ENCODE data around the gene MTPN. TPM values are rescaled to one million over a fixed set of nuclear protein-coding genes. Genes with fewer than 3 reads are reported as not detected.

MTPN gene
- total RNA-seq, 4 donors from 2014 or later, result 48.5 to 94.2 (median 58.7) TPM

DNA sequence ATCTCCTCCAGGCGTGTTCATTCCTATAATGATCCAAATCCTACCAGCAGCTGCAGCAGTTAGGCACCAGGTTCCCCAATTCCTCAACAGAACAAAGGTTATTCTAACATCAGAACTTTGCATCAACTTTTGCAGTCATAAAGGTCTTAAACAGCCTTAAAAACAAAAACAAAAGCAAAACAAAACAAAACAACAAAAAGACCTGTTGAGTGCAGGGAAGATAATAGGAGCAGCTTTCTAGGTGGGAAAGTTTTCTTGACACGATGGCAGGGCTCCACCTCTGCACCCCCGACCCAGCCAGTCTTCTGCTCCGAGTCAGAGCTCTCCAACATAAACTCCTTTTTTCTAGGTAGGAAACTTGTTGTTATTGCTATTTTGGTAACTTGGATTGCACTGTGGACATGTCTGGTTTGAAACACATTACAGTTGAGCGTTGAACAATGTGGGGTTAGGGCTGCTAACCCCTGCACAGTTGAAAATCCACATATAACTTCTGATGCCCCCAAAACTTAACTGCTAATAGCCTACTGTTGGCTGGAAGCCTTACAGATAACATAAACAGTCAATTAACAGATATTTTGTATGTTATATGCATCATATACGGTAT, 77.6 kb downstream of the MTPN start:
- Histone ChIP-seq H3K27ac (no peak overlapping the region), H3K4me1 (no peaks in the 10 kb centered on the region), H3K4me3 (no peak overlapping the region), H3K36me3 (no peaks in the 10 kb centered on the region), H3K9me3 (no peaks in the 10 kb centered on the region), H3K27me3 (no peaks in the 10 kb centered on the region)
- TF ChIP-seq POLR2A (IDR thresholded peaks at IDR 0.05), result no peak
- TF ChIP-seq, protein P1, sequence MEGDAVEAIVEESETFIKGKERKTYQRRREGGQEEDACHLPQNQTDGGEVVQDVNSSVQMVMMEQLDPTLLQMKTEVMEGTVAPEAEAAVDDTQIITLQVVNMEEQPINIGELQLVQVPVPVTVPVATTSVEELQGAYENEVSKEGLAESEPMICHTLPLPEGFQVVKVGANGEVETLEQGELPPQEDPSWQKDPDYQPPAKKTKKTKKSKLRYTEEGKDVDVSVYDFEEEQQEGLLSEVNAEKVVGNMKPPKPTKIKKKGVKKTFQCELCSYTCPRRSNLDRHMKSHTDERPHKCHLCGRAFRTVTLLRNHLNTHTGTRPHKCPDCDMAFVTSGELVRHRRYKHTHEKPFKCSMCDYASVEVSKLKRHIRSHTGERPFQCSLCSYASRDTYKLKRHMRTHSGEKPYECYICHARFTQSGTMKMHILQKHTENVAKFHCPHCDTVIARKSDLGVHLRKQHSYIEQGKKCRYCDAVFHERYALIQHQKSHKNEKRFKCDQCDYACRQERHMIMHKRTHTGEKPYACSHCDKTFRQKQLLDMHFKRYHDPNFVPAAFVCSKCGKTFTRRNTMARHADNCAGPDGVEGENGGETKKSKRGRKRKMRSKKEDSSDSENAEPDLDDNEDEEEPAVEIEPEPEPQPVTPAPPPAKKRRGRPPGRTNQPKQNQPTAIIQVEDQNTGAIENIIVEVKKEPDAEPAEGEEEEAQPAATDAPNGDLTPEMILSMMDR (IDR thresholded peaks at IDR 0.05 in 4 of 5, conservative IDR thresholded peaks at IDR 0.05 in 1 of 5), result no peak
- DNase-seq, result no peak
- intact Hi-C loops (cut with DNase I; ENCODE audit: low total_unique reads) (no loop called here), in situ Hi-C loops (cut with MboI; ENCODE audit: low sequenced_read_pairs in 4 of 4) (no loop called here)
- no peak for ATAC-seq

- Histone ChIP-seq H3K27me3 (no peaks in the 10 kb centered on the region), H3K9me3 (no peaks in the 10 kb centered on the region), H3K36me3 (no peaks in the 10 kb centered on the region), H3K27ac (no peak overlapping the region), H3K4me1 (no peaks in the 10 kb centered on the region), H3K4me3 (no peak overlapping the region)
- intact Hi-C loops (cut with DNase I; ENCODE audit: low total_unique reads) (no loop called here), in situ Hi-C loops (cut with MboI; ENCODE audit: low sequenced_read_pairs in 4 of 4) (no loop called here)
- no peak for DNase-seq
- TF ChIP-seq, protein P1 (IDR thresholded peaks at IDR 0.05 in 4 of 5, conservative IDR thresholded peaks at IDR 0.05 in 1 of 5), result no peak
- no peak for TF ChIP-seq POLR2A (IDR thresholded peaks at IDR 0.05)
- ATAC-seq, result no peak
Measured at GRCh38 chr7:135898226-135898625, 78.9 kb downstream of the MTPN start.

DNA sequence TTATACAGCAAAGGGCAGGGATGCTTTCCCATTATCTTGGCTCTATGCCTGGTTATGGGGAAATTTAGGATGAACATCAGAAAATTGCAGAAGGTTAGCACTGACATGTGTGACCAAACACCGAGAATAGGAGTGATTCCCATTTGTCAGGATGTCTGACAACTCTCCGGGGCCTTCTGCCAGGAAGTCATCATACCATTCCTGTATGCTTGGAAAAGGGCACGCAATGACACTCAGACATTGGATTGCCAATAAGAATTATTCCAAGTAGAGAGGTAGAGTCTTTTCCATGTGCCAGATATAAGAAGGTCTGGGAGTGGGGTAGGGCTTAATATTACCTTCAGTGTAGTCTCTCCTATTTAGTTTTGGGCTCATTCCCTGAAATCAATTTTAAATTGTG, 82.3 kb downstream of the MTPN start:
- no peaks in the 10 kb centered on the region for H3K27me3 ChIP-seq
- TF ChIP-seq, protein P1 (IDR thresholded peaks at IDR 0.05 in 4 of 5, conservative IDR thresholded peaks at IDR 0.05 in 1 of 5), result no peak
- no peak for TF ChIP-seq POLR2A (IDR thresholded peaks at IDR 0.05)
- H3K4me3 ChIP-seq, result no peak overlapping the region
- no peak for DNase-seq
- intact Hi-C loops (cut with DNase I; ENCODE audit: low total_unique reads) (no loop called here), in situ Hi-C loops (cut with MboI; ENCODE audit: low sequenced_read_pairs in 4 of 4) (no loop called here)
- no peaks in the 10 kb centered on the region for H3K36me3 ChIP-seq
- H3K9me3 ChIP-seq, result no peaks in the 10 kb centered on the region
- no peak for ATAC-seq
- H3K4me1 ChIP-seq, result no peaks in the 10 kb centered on the region
- H3K27ac ChIP-seq, result no peak overlapping the region

DNA sequence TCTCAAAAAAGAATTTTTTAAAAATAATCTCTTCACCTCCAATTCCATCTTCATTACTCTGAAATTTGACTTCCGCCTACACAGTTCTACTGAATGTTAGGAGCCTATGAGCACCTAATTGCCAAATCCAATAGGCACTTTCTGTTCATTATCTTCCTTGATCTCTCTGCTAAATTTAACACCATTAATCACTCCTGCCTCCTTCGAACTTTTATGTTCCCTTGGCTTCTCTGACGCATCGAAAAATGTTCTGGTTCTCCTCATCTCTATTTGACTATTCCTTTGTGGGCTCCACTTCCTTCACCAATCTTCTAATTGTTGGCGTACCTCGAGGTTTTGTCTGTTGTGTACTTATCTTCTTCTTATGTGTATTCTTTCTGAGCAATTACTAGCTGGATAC, 87.3 kb downstream of the MTPN start:
- Histone ChIP-seq H3K27ac (no peak overlapping the region), H3K36me3 (no peaks in the 10 kb centered on the region), H3K4me1 (no peaks in the 10 kb centered on the region), H3K9me3 (no peaks in the 10 kb centered on the region), H3K4me3 (no peak overlapping the region), H3K27me3 (no peaks in the 10 kb centered on the region)
- ATAC-seq (no peak), DNase-seq (no peak)
- in situ Hi-C loops (cut with MboI; ENCODE audit: low sequenced_read_pairs in 4 of 4), result no loop called here
- TF ChIP-seq, protein P1 (IDR thresholded peaks at IDR 0.05 in 4 of 5, conservative IDR thresholded peaks at IDR 0.05 in 1 of 5), result no peak
- no peak for TF ChIP-seq POLR2A (IDR thresholded peaks at IDR 0.05)
- intact Hi-C loops (cut with DNase I; ENCODE audit: low total_unique reads), result no loop called here

- intact Hi-C loops (cut with DNase I; ENCODE audit: low total_unique reads) (no loop called here), in situ Hi-C loops (cut with MboI; ENCODE audit: low sequenced_read_pairs in 4 of 4) (no loop called here)
- ATAC-seq, result no peak
- DNase-seq, result no peak
- Histone ChIP-seq H3K4me1 (no peaks in the 10 kb centered on the region), H3K4me3 (no peak overlapping the region), H3K9me3 (no peaks in the 10 kb centered on the region), H3K27ac (no peak overlapping the region), H3K36me3 (no peaks in the 10 kb centered on the region), H3K27me3 (no peaks in the 10 kb centered on the region)
- no peak for TF ChIP-seq POLR2A (IDR thresholded peaks at IDR 0.05)
- TF ChIP-seq, protein P1 (IDR thresholded peaks at IDR 0.05 in 4 of 5, conservative IDR thresholded peaks at IDR 0.05 in 1 of 5), result no peak
Measured at GRCh38 chr7:135888740-135889139, 88.4 kb downstream of the MTPN start.

All from gastrocnemius medialis (tissue), 4 donors.